Ishikawa (cell line): ENCODE data around the gene CDK11B.

Experiments
- CEBPB ChIP-seq: IDR thresholded peaks from 2 replicates; pipeline ENCODE4 v1.6.1; 2012
- CREB1 ChIP-seq: IDR thresholded peaks from 2 replicates; pipeline ENCODE4 v1.6.1; 2012; ENCODE audit warnings: low read depth
- EGR1 ChIP-seq: IDR thresholded peaks from 2 replicates; pipeline ENCODE4 v1.6.1; 2012
- EP300 ChIP-seq: IDR thresholded peaks from 2 replicates; pipeline ENCODE4 v1.6.1; 2012; ENCODE audit warnings: borderline replicate concordance
- FOXM1 ChIP-seq: IDR thresholded peaks from 2 replicates; pipeline ENCODE4 v1.6.1; 2012; ENCODE audit warnings: low read depth, borderline replicate concordance
- MAX ChIP-seq: IDR thresholded peaks from 2 replicates; pipeline ENCODE4 v1.6.1; 2012
- NFIC ChIP-seq: IDR thresholded peaks from 2 replicates; pipeline ENCODE4 v1.6.1; 2012
- RAD21 ChIP-seq: IDR thresholded peaks from 2 replicates; pipeline ENCODE4 v1.6.1; 2012; ENCODE audit warnings: low read depth
- REST ChIP-seq: IDR thresholded peaks from 2 replicates; pipeline ENCODE4 v1.6.1; 2012; ENCODE audit warnings: low read depth, mild to moderate bottlenecking
- TAF1 ChIP-seq: IDR thresholded peaks from 2 replicates; pipeline ENCODE4 v1.6.1; 2012; ENCODE audit warnings: low read depth, mild to moderate bottlenecking
- TCF12 ChIP-seq: IDR thresholded peaks from 2 replicates; pipeline ENCODE4 v1.6.1; 2012; ENCODE audit warnings: low read depth
- TEAD4 ChIP-seq: IDR thresholded peaks from 2 replicates; pipeline ENCODE4 v1.6.1; 2012
- USF1 ChIP-seq: IDR thresholded peaks from 2 replicates; pipeline ENCODE4 v1.6.1; 2012
- YY1 ChIP-seq: IDR thresholded peaks from 2 replicates; pipeline ENCODE4 v1.6.1; 2012; ENCODE audit warnings: low read depth
- ZBTB7A ChIP-seq: IDR thresholded peaks from 2 replicates; pipeline ENCODE4 v1.6.1; 2012; ENCODE audit warnings: low read depth

CDK11B gene

GRCh38 chr1:1613509-1614082 is 45.2 kb downstream of the CDK11B start:
- TF ChIP-seq CEBPB (no peak), FOXM1 (no peak), TAF1 (no peak), ZBTB7A (no peak), EP300 (no peak), TCF12 (no peak), EGR1 (no peak), CREB1 (no peak), NFIC (no peak), YY1 (no peak), REST (no peak), MAX (no peak), TEAD4 (no peak), RAD21 (no peak), USF1 (no peak)

- TF ChIP-seq USF1, result no peak
- TF ChIP-seq CREB1, result no peak
- no peak for TF ChIP-seq TEAD4
- TF ChIP-seq EP300, result no peak
- no peak for TF ChIP-seq FOXM1
- TF ChIP-seq CEBPB, result no peak
- TF ChIP-seq REST, result no peak
- TF ChIP-seq NFIC, result no peak
- no peak for TF ChIP-seq ZBTB7A
- no peak for TF ChIP-seq EGR1
- TF ChIP-seq TCF12, result no peak
- TF ChIP-seq YY1, result no peak
- TF ChIP-seq TAF1, result no peak
- no peak for TF ChIP-seq RAD21
- no peak for TF ChIP-seq MAX
Observed at GRCh38 chr1:1612104-1612400, 46.8 kb downstream of the CDK11B start.

- TF ChIP-seq EP300, result no peak
- no peak for TF ChIP-seq ZBTB7A
- no peak for TF ChIP-seq CEBPB
- TF ChIP-seq EGR1, result no peak
- TF ChIP-seq FOXM1, result no peak
- TF ChIP-seq REST, result no peak
Observed at GRCh38 chr1:1610796-1611195, 48.0 kb downstream of the CDK11B start.

GRCh38 chr1:1609822-1610485 is 48.9 kb downstream of the CDK11B start:
- TF ChIP-seq FOXM1, result no peak
- TF ChIP-seq RAD21, result no peak
- TF ChIP-seq TEAD4, result no peak
- no peak for TF ChIP-seq CREB1
- TF ChIP-seq ZBTB7A, result no peak
- TF ChIP-seq YY1, result no peak
- TF ChIP-seq MAX, result no peak
